ENCODE results near the gene GPR107.

Gene GPR107

GRCh38 chr9:130034570-130034969 is 19.1 kb upstream of the GPR107 start:
- no peak overlapping the region for H3K4me3 Mint-ChIP-seq
- H3K9me3 Mint-ChIP-seq: no peaks in the 10 kb centered on the region
- peak overlapping the region in 2 of 3 experiments; percentile 4 to 61 for H3K27ac Mint-ChIP-seq

GRCh38 chr9:130036099-130036498 is 17.6 kb upstream of the GPR107 start:
- Mint-ChIP-seq H3K36me3 (ENCODE audit: low read depth) (no peaks in the 10 kb centered on the region), H3K27ac (peak overlapping the region; percentile 46 to 64 (median 51)), H3K27me3 (ENCODE audit: low read depth) (no peaks in the 10 kb centered on the region), H3K9me3 (no peaks in the 10 kb centered on the region), H3K4me3 (no peak overlapping the region), H3K4me1 (peaks cover 21% of the 10 kb centered on the region)
- TF ChIP-seq CTCF (IDR thresholded peaks at IDR 0.05; ENCODE audit: unreplicated experiment in 3 of 3): no peak

More at GRCh38 chr9:130034570-130034969, 19.1 kb upstream of the GPR107 start:
- Mint-ChIP-seq H3K36me3 (ENCODE audit: low read depth) (no peaks in the 10 kb centered on the region), H3K27me3 (ENCODE audit: low read depth) (no peaks in the 10 kb centered on the region), H3K4me1 (peaks cover 18% of the 10 kb centered on the region)
- TF ChIP-seq CTCF (IDR thresholded peaks at IDR 0.05; ENCODE audit: unreplicated experiment in 3 of 3): no peak

GRCh38 chr9:130039528-130040147 is 14.1 kb upstream of the GPR107 start:
- no peak for TF ChIP-seq CTCF (IDR thresholded peaks at IDR 0.05; ENCODE audit: unreplicated experiment in 3 of 3)
- peaks cover 3% of the 10 kb centered on the region for H3K27me3 Mint-ChIP-seq (ENCODE audit: low read depth)
- H3K36me3 Mint-ChIP-seq (ENCODE audit: low read depth): no peaks in the 10 kb centered on the region
- H3K4me1 Mint-ChIP-seq: peaks cover 22% of the 10 kb centered on the region
- H3K9me3 Mint-ChIP-seq: no peaks in the 10 kb centered on the region
- H3K4me3 Mint-ChIP-seq: peak overlapping the region; percentile 20 to 72 (median 50)
- no peak overlapping the region for H3K27ac Mint-ChIP-seq

GRCh38 chr9:130040984-130041647 is 12.6 kb upstream of the GPR107 start:
- no peaks in the 10 kb centered on the region for H3K9me3 Mint-ChIP-seq
- peak overlapping the region; percentile 11 to 92 (median 24) for H3K27ac Mint-ChIP-seq
- H3K4me1 Mint-ChIP-seq: peaks cover 26% of the 10 kb centered on the region
- no peaks in the 10 kb centered on the region for H3K36me3 Mint-ChIP-seq (ENCODE audit: low read depth)
- no peak for TF ChIP-seq CTCF (IDR thresholded peaks at IDR 0.05; ENCODE audit: unreplicated experiment in 3 of 3)
- H3K4me3 Mint-ChIP-seq: peak overlapping the region; percentile 96 to 98 (median 98)
- peaks cover 3% of the 10 kb centered on the region for H3K27me3 Mint-ChIP-seq (ENCODE audit: low read depth)

GRCh38 chr9:130041648-130042405 is 11.9 kb upstream of the GPR107 start:
- H3K9me3 Mint-ChIP-seq: no peaks in the 10 kb centered on the region
- H3K4me1 Mint-ChIP-seq: peaks cover 22% of the 10 kb centered on the region
- no peak for TF ChIP-seq CTCF (IDR thresholded peaks at IDR 0.05; ENCODE audit: unreplicated experiment in 3 of 3)
- H3K36me3 Mint-ChIP-seq (ENCODE audit: low read depth): no peaks in the 10 kb centered on the region
- H3K27me3 Mint-ChIP-seq (ENCODE audit: low read depth): peaks cover 3% of the 10 kb centered on the region
- peak overlapping the region; percentile 92 to 97 (median 97) for H3K27ac Mint-ChIP-seq
- H3K4me3 Mint-ChIP-seq: peak overlapping the region; percentile 96 to 98 (median 98)

Data from nephron (organoid).